BJ (cell line): ENCODE results near the gene DBNDD1. TPM values are rescaled to one million over a fixed set of nuclear protein-coding genes. Genes with fewer than 3 reads are reported as not detected.

Experiments used
- CTCF ChIA-PET: fragments of 350-600 bp; formaldehyde crosslinking; extraction: SDS; loops from one replicate; lab custom pipeline; 2021; ENCODE audit warnings: antibody characterized with exemption, inconsistent platforms; lab: Yijun Ruan, JAX
- POLR2A ChIA-PET: fragments of 300-600 bp; sonication (Branson Sonifier 250); formaldehyde crosslinking; extraction: SDS; loops from one replicate; lab custom pipeline; 2021; ENCODE audit warnings: antibody characterized with exemption; lab: Charles Lee
- DNase-seq: peaks from one replicate; pipeline ENCODE4 v3.0.0-alpha.2; 2011; ENCODE audit warnings: low read depth
- H3K27me3 ChIP-seq: 2 replicates; pipeline ENCODE4 v1.6.0; 2011; ENCODE audit warnings: low read length; ENCODE audit not compliant: control insufficient read depth, insufficient read depth
- H3K36me3 ChIP-seq: 2 replicates; pipeline ENCODE4 v1.5.1; 2011; ENCODE audit warnings: low read length; ENCODE audit not compliant: control insufficient read depth, insufficient read depth
- H3K4me3 ChIP-seq: 2 replicates; pipeline ENCODE4 v1.5.1; 2011; ENCODE audit warnings: low read depth, mild to moderate bottlenecking, control low read depth, low read length
- CTCF ChIP-seq: IDR thresholded peaks from 2 replicates; pipeline ENCODE4 v1.5.1; 2011; ENCODE audit warnings: low read depth, mild to moderate bottlenecking, control low read depth, inconsistent platforms, low read length, moderate library complexity; ENCODE audit not compliant: insufficient read depth
- polyA plus RNA-seq: library from polyadenylated mRNA; depleted of rRNA; stranded (reverse); fragments of >200 nt; gene quantifications from 2 replicates; pipeline ENCODE4 v1.2.3, GENCODE V29; 2011

DBNDD1 gene
- polyA plus RNA-seq, 1 experiment: 4.6 TPM

GRCh38 chr16:89985219-89985618 lies 34.0 kb downstream of the DBNDD1 start:
- ChIA-PET POLR2A (no interaction called here), CTCF (no interaction called here)
- no peak for DNase-seq
- Histone ChIP-seq H3K4me3 (no peak overlapping the region), H3K36me3 (peaks cover 28% of the 10 kb centered on the region), H3K27me3 (no peaks in the 10 kb centered on the region)
- TF ChIP-seq CTCF: no peak

DNA sequence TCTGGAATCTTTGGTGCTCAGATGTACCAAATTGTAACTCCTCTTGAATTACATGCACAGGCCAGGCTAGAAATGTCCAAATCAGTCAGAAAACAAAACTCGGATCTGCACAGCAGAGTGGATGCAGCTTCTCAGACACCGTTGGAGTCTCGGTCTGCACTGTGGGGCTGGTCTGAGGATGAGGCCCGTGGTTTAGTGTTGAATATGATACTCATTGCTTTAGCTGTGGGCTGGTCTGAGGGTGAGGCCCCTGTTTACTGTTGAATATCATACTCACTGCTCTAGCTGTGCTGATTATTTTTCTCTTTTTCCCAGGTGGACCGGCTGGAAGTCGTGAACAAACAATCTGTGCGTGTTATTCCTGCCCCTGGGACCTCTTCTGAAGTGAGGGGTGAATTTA lies 35.0 kb downstream of the DBNDD1 start:
- no peak for DNase-seq
- POLR2A ChIA-PET: no interaction called here

DNA sequence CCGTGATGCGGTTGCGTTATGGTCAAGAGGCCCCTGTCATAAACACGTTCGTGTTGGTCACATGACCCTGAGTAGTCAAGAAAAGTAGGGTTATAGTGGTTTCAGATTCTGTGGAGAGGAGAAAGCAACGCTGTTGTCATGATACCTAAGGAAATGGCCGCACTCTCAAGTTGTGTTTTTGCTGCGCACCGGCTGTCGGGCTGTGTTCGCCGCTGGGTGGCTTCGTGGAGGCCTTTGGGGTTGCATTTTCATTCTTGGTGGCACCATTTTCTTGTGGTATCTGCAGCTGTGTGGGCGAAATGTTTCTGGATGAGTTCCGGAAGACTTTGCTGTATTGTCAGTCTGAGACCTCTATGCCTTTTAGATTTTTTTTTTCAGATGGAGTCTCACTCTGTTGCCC lies 35.7 kb downstream of the DBNDD1 start:
- no peak for DNase-seq
- Histone ChIP-seq H3K27me3 (no peaks in the 10 kb centered on the region), H3K36me3 (peaks cover 28% of the 10 kb centered on the region), H3K4me3 (no peak overlapping the region)
- POLR2A ChIA-PET: no interaction called here
- TF ChIP-seq CTCF: no peak
- CTCF ChIA-PET: no interaction called here

More for the DNA sequence above, 35.0 kb downstream of the DBNDD1 start:
- H3K27me3 ChIP-seq: no peaks in the 10 kb centered on the region
- H3K36me3 ChIP-seq: peaks cover 29% of the 10 kb centered on the region
- no peak overlapping the region for H3K4me3 ChIP-seq
- CTCF ChIA-PET: no interaction called here
- TF ChIP-seq CTCF: no peak

- no peak for TF ChIP-seq CTCF
- no peaks in the 10 kb centered on the region for H3K27me3 ChIP-seq
- H3K4me3 ChIP-seq: no peak overlapping the region
- ChIA-PET POLR2A (no interaction called here), CTCF (interaction anchor here (1.7 kb wide), 1 partner anchor 100 kb away, joined by 3 read pairs; no protein-coding TSS in a partner anchor)
- no peak for DNase-seq
- peaks cover 28% of the 10 kb centered on the region for H3K36me3 ChIP-seq
These were observed 36.9 kb downstream of the DBNDD1 start for GRCh38 chr16:89982318-89982717.

GRCh38 chr16:89981414-89981813 lies 37.8 kb downstream of the DBNDD1 start:
- POLR2A ChIA-PET: no interaction called here

More at GRCh38 chr16:89981414-89981813, 37.8 kb downstream of the DBNDD1 start:
- Histone ChIP-seq H3K36me3 (peaks cover 26% of the 10 kb centered on the region), H3K4me3 (no peak overlapping the region), H3K27me3 (no peaks in the 10 kb centered on the region)
- TF ChIP-seq CTCF: no peak
- DNase-seq: no peak
- CTCF ChIA-PET: interaction anchor here (1.7 kb wide), 1 partner anchor 101 kb away, joined by 3 read pairs; no protein-coding TSS in a partner anchor
